Ureter (tissue), 1 donor: Measurements from ENCODE around the gene COL18A1. TPM values are rescaled to one million over a fixed set of nuclear protein-coding genes. Genes with fewer than 3 reads are reported as not detected.

ENCODE experiments used
- DNase-seq: peaks from one replicate; pipeline ENCODE4 v3.0.0-alpha.2; 2020; ENCODE audit warnings: low spot score
- total RNA-seq: library from RNA; stranded (reverse); gene quantifications from one replicate; pipeline ENCODE4 v1.2.4, GENCODE V29; 2023
- donor health status: DM: yes; HTN: yes; CAD: no.

Gene COL18A1
- total RNA-seq, 1 donor from 2014 or later: 90.4 TPM

DNA sequence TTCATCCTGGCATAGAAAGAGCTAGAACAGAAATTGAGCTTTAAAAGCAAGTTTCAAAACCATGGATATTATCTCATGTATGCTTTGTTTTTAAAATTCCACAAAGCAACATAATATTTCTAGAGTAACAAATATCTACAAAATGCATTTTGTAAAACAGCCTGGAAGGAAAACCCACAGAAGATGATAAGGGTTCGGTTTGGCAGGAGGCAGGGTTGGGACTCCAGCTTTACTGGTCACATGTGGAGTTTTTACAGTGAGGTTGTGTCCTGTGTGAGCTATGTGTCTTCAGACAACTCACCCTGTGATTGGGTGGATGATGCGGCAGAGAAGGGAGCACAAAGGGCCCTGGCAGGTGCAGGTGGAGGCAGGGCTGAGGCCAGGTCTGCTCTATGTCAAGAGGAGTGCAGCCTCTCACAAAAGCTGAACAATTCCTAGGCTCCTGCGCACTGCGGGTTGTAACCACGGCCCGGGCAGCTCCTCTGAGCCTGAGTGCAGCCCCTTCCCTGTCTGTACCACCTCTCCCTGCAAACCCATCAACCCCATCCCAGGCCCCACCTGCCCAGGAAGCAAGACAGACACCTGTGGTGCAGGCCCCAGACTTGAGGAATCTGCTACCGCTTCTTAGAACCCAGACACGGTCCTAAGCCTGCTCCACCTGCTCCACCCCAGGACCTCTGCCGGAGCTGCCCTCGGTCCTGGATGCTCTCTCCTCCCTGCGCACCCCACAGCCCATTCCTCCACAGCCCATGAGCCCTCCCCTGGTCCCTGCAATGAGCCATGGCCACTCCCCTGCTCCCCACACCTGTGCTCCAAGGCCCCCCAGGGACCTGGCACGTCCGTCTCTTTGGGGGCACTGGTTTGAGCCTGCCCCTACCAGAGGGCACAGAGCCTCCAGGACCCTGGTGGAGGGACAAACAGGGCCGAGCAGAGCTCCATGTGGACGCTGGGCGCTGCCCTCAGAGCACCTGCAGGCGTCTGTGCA lies 2.8 kb upstream of the COL18A1 start:
- no peak for DNase-seq

DNA sequence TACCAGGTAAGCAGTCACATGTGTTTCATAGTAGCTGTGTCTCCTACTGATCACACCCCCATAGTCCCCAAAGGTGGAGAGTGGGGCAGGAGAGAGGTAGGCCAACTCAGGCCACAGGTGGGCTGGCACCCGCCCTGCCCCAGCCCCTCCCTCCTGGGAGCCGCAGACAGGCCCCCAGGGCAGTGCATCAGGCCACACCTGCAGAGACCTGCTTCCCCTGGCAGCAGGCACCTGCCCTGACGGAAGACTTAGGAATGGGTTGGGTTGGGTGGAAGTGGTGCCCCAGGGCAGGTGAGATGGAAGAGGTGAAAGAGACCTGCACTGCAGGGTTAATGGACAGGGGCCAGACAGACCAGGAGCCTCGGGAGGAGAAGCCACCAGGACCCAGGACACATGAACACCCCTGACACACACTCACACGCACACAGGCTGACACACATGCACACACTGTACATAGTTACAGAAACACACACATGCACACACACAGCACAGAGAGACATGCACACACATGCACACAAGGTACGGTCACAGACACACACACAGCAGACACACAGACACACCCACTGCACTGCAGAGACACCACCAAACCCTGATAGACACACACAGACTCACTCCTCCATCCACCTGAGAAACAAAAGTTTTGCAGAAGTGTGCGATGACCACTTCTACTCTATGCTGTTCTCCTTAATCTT lies 1.7 kb upstream of the COL18A1 start:
- DNase-seq: no peak

DNA sequence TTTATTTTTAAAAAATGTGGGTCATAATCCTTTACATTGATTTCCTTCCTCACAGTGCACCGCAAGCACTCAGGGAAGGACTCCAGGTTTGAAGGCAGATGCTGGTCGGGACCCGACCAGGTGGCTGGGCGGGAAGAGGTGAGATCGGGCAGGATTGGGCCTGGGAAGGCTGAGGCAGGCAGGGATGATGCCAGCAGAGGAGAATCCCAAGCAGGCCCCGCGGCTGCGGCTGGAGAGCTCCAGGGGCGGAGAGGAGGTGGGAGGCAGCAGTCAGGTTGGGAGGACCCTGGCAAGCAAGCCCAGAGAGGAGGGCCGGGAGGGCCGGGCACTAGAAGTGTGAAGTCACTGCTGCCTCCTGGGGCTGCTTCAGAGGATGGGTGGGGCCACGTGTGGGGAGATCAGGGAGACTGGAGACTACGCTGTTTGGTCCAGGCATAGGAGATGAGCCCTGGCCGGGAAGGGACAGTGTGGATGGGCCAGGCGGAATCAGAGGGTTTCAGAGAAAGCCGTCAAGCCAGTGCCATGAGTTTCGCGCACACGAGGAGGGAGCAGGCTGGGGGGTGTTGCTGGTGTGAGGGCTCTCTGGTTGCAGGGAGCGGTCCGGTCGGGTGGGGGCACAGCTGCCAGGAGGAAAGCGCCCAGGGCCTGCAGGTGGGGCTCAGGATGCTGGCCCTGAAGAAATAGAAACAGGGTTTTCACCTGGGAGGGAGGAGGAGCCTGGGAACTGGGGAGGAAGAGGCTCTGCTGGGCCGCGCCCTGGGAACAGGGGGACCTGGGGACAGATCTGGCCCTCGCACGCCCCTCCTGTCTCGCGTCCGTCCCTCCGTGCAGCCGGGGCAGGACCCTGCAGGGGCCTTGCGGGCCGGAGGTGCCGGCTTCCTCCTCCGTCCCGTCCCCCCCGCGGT lies 888 bp upstream of the COL18A1 start:
- peak; percentile 70 for DNase-seq

DNA sequence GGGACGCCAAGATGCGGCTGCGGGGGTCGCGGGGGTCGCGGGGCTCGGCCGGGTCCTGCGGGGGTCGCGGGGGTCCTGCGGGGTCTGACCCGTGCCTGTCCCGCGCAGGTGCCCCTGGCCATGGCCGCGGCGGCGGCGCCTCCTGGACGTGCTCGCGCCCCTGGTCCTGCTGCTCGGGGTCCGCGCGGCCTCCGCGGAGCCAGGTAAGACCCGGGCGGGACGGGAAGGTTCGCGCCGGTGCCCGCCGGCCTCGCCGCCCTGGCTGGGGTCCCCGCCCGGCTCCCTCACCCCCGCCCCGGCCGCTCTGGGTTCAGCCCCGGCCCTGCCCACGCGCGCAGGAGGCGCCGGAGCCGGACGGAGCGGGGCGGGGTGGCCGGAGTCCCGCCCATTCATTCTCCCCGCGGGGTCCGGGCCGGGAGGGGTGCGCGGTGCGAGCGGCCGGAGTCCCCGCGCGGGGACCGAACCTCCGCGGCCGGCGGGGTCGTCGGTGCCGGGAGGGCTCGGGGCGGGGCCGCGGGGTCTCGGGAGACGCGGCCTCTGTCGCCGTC lies 380 bp downstream of the COL18A1 start:
- DNase-seq: no peak

DNA sequence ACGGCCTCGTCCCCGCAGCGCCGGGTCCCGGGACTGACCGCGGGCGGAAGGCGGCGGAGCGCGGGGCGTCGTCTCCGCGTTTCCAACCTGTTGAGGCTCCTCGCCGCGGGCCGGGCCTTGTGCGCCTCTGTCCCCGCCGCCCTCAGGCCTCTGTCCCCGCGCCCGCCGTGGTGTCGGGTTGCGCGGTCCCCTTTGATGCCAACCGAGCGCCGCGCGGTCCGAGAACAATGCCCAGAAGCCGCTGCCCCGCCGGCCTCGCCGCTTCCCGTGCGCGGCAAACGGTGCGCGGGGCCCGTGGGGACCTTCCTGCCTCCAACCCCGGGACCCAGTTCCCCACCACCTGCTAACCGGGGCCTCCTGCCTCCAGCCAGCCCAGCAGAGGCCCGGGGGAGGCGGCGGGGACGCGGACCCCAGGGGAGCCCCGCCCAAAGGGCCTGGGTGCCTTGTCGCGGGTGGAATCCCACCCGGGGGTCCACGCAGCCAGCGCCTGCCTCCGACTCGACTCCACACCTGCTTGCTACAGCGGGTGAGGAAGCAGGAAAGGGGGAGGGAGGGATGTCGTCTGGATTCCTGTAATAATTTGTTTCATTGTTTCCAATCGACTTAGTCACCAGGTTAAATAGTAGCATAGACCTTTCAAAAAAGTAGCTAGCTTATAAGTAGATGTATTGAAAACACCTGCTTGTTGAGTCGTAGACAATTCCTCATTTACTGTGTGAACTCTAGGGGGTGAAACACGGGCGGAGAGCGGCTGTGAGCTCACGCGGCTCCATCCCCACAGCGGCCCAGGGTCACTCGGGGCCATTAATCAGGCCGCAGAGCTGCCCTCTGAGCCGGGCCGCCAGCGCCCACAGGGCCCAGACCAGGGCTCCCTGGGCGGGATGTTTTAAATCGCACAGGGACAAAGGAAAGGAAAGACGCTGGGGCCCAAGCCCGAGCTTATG lies 1.1 kb downstream of the COL18A1 start:
- no peak for DNase-seq

DNA sequence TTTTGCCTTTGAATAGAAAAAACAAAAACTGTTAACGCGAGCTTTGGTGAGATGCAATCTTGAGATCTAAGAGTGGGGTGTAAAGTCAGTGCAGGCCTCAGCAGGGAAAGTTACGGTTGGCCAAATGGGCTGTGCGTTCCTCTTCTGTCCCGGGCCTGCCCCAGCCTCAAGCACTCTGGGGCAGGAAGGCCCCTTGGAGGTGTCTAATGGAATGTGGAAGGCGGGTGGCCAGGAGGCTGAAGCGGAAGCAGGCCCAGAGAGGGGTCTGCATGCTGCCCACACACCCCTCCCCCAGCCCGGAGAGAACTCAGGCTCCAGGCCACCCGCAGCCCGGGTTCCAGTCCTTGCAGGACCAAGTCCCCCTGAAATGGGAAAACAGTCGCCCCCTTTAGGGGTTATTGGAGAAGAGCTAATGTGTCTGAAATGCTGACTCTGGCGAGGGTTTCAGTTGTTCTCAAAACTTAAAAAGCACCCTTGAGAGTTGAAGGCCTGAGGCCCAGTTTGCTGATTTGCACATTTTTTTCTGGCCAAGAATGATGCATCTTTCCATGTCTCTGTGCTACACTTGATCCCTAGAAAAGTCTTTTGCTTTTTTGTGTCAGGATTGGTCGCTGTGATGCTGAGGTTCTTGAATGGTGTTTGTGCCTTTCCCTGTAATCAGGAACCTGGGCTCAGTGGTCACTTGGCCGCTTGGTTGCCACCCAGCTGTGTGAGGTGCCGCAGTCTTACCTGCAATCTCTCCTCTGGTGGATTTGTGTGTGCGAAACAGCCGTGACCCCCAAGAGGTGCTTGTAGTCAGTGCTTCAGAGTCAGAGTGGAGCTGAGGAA lies 2.0 kb downstream of the COL18A1 start:
- DNase-seq: no peak

DNA sequence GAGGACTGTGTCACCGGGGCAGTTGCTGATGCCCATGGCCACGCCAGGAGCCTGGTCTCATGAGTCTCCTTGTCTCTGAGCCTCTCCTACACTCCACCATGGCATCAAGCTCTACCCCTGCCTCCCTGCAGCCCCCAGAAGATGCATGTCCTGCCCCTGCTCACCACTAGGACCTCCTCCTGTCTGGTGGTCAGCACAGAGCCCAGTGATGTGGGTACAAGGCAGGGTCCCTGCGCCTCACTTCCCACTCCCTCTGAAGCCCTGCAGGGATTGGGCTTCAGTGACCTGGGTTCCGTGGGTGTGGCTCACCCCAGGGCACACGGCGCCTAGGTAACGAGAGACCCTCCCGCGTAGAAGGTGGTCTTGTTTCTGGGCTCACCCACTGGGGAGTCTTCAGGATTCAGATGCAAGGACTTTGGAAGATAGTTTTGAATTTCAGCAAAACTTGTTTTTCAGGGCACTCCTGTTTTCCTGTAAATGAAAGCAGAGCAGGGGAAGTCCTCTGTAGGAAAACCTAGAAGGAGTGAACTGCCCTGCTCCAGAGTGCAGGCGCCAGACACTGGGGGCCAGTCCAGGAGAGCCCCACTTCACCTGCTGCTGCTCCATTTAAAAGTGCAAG lies 2.8 kb downstream of the COL18A1 start:
- DNase-seq: no peak

DNA sequence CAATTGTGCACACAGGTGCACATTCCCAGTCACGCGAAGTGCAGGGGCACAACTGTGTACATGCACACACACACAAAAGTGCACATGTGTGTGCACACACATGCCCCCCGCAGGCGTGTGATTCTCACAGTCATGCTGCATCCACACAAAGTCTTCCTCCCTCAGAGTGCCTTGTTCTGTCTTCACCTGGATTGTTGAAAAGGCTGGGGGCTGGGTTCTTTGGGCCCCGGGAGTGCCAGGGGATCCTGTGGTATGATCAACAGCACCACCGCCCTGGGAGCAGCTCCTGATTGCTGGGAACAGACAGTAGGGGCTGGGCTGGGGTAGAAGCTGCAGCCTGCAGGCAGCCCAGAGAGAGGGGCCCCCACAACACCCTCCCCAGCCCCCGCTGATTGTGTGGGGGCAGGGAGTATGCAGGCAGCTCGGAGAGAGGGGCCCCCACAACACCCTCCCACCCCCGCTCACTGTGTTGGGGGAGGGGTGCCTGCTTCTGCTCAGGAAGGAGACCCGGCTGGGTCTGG lies 3.4 kb downstream of the COL18A1 start:
- no peak for DNase-seq

DNA sequence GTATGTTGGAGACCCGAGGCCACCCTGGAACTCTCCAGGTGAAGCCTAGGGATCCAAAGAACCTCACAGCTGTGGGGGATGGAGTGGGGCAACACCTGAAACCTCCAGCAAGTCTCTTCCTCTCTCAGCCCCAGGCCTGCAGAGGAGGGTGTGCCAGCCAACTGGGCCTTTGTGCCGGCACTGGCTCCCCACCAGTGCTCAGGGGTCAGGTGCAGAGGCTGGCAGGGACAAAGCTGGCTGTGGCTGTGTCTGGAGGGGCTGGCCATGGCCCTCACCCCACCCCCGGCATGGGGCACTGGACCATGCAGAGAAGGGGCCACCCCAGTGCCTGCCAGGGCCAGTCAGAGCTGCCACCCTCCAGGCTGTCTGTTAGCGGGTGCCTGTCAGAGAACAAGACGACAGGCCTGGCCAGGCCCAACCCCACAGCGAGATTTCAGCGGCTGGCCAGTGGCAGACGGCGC lies 3.9 kb downstream of the COL18A1 start:
- DNase-seq: no peak

DNA sequence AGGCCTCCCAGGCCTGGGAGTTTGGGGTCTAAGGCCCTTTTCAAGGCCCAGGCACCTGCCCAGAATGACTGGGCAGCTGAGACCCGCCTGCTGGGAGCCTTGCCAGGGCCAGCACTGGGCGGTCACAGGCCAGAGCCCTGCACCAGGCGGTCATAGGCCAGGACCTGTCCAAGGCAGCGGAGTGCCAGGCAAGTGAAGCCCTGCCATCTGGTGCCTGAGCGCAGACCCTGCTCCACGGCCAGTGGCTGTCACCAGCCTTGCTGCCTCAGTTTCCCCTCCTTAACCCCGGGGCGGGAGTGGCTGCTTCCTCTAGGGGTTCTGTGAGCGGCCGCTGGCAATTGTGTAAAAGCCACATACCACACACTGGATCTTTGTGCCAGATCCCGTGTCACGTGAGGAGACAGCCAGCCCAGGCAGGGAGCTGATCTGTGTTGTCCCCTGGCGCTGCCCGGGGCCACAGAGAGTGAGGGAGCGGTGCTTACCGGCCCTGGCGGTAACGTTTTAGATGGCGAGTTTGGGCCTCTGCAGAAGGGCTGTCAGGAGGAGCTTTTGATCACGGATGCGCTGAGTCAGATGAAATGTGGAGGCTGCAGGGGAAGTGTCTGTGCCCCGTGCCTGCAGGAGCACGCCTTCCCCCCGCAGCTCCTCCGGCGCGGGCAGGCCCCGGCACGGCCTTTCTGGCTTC lies 4.6 kb downstream of the COL18A1 start:
- DNase-seq: no peak

DNA sequence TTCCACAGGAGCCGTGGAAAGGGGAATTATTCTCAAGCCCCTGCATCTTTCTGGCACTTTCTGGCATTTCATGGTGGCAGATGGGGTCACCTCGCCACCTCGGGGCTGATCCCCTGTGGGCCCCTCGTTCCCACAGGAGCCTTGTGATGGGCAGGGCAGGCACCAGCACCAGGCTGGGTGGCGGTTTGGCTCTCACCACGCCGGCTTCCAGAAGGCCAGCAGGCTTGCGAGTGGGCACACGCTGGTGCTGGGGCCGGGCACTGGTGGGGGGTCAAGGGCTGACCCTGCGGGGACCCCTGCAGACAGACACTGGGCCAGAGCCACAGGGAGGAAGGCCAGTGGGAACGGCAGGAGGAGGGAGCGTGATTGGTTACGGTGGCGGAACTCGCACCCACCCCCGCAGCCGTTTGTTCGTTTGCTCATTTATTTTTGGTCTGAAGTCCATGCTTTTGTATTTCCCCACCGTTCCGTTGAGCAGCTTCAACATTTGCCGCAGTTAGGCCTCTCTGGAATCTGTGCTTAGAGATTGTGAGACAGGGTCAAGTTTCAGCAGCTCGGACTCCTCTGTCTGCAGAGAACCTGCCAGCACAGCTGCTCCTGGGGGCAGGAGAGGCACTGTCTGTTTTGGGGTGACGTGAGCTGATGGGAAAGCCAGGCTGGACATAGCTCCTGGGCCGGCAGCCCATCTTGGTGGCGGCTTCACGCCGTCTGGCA lies 5.3 kb downstream of the COL18A1 start:
- DNase-seq: no peak

DNA sequence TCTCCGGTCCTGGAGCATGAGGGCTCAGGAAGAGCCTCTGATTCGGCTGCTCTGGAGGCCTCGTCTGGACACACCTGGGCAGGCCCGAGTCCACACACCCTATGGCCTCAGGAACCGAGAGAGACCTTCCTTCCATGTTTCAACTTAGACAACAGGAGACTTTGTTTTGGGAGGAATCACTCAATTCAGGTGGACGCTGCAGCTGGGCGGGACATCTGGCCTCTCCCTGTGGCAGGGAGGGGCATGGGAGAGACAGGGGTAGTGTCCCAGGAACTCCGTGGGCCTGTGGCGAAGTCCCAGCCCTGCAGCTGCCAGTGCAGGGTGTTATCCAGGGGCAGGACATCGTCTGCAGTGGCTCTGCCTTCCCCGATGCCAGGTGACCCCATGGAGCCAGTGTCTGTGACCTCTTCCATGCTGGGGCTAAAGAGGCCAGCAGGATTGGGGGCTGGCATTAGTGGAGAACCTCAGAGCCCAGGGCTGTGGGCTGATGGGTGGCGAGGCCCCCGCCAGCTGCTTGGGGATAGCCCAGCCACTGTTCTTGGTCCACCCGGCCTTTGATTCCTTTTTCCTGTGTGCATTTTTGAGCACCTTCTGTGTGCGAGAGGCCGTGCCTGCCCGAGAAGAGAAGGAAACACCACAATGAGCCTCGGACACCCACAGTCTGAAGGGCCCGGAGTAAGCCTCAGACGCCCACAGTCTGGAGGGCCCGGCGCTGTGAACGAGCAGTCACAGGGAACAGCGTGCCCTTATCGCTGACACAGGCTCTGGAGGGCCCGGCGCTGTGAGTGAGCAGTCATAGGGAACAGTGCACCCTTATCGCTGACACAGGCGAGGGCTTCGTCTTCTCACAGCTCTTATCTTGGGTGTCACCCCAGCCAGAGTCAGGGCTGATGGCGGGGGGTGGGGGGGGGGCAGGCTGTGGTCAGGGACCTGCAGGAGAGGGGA lies 6.2 kb downstream of the COL18A1 start:
- DNase-seq: no peak

DNA sequence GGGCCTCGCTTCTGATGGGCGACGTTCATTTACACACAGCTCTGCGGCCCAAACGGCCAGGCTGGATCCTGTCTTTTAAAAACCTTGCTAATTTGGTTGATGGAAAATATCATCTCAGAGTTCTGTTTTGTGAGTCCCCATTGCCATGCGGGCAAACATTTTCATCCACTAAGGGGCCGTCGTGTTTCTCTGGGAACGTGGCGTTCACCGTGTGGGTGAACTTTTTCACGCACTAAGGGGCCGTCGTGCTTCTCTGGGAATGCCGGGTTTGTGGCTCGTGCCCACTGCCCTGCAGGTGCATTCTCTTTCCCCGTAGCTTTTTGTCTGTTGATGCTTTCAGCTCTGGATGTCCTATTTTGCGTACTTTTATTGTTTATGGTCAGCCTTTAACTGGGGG lies 6.8 kb downstream of the COL18A1 start:
- no peak for DNase-seq

DNA sequence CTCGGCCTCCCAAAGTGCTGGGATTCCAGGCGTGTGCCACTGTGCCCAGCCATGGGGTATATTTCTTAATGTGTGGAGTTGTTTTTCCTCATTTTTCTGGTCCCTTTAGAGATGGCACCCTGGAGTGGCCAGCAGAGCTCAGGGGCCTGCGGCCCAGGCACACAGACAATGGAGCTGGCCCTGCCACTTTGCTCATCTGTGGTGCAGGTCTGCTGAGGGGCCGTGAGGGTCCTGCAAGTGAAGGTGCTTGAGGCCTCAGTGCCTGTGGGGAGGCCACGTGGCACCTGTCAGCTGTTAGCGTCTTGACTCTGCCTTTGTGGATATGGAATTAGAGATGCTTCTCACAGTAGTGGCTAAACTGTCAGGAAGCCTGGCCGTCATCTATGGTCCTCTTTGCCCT lies 7.5 kb downstream of the COL18A1 start:
- DNase-seq: no peak

DNA sequence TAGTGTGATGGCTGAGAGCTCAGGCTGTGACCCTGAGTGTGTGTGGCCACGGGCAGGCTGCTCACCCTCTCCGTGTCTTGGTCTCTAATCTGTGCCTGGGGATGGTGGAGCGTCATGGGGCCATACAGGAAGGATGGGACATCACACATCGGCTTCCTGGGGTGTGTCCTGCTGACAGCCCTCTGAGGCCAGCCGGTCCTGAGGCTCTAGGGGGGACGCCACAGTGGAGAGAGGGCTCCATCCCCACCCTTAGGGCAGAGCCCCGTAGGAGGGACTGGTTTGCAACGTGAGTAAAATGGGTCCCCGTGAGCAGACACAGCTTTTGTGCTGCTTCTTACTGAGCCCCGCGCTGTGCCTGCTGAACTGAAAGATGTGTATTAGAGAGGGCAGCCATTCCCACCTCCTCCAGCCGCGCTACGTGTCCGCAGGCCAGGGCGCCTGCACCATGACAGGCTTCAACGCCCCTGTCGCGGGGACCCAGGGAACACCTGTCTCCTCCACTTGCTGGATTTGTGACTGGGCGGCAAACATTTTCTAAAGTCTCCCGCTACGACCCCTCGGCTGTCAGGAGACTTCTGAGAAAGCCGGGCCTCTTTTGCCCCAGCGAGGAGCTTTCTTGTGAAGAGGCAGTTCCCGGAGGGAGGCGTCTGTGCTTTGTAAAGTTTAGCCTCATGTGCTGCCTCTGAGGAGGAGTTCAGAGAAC lies 8.1 kb downstream of the COL18A1 start:
- DNase-seq: no peak

DNA sequence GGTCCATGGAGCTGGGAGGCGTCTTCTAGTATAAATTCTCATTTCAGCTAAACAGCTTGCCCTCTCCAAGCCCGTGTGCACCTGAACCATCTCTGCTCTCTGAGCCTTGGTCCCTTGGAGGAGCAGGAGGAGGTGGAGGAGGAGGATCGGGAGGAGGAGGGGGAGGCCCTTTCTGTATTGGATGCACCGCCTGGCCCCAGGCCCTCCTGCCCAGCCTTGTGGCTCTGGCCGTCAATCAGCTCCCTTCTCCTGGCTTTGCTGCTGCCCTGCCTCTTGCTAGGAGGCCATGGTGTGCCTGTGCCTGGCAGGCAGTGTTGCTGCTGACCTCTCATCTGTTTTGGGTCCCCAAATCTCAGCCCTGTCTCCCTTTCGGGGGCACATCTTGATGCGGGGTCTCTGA lies 9.0 kb downstream of the COL18A1 start:
- DNase-seq: no peak
